Measurements from ENCODE around the gene KLHL8. TPM values are rescaled to one million over a fixed set of nuclear protein-coding genes. Genes with fewer than 3 reads are reported as not detected.

KLHL8 gene
- total and polyA plus RNA-seq, 2 donors (not counting 3 experiments of a cell fraction or from before 2014, with no cell fraction given): 1.7 to 9.0 TPM

GRCh38 chr4:87141428-87141827 lies 79.0 kb downstream of the KLHL8 start:
- FAIRE-seq (no peak), DNase-seq (ENCODE audit: low read depth, low spot score) (no peak)
- no peak overlapping the region for H3K27ac ChIP-seq (ENCODE audit: insufficient read depth, low read depth, low read length)
- peaks cover 9 to 10% of the 10 kb centered on the region in 2 experiments for H3K36me3 ChIP-seq (ENCODE audit: control insufficient read depth in 2 of 2, extremely low read depth in 1 of 2, insufficient read depth in 2 of 2, low read length in 2 of 2)
- H3K9me1 ChIP-seq (replicated peaks; ENCODE audit: control insufficient read depth, extremely low read depth, insufficient read depth, low read length): no peaks in the 10 kb centered on the region
- no peaks in the 10 kb centered on the region for H3K27me3 ChIP-seq (ENCODE audit: control insufficient read depth in 2 of 2, insufficient read depth in 2 of 2, low read length in 2 of 2)
- no peaks in the 10 kb centered on the region for H3K9me3 ChIP-seq (replicated peaks; ENCODE audit: control insufficient read depth, insufficient read depth, low read length)
- no peak overlapping the region for H3K4me2 ChIP-seq (ENCODE audit: insufficient read depth, low read length)
- H3K9ac ChIP-seq (replicated peaks; ENCODE audit: extremely low read depth, insufficient read depth, low read length): no peak overlapping the region
- POLR2A ChIA-PET: no interaction called here
- intact Hi-C loops (cut with micrococcal nuclease) (no loop called here), dilution Hi-C loops (cut with MboI; ENCODE audit: extremely low pct_ligation_motif_present, low sequenced_read_pairs) (no loop called here)
- H3K4me3 ChIP-seq (replicated peaks in 1 of 3; ENCODE audit: insufficient read depth in 1 of 3, low read depth in 1 of 3, low read length in 3 of 3): no peak overlapping the region
- no peaks in the 10 kb centered on the region for H3K79me2 ChIP-seq (ENCODE audit: control insufficient read depth, insufficient read depth, low read length)
- BruUV-seq (replicated peaks): no TSS peak
- no peaks in the 10 kb centered on the region for H4K20me1 ChIP-seq (replicated peaks; ENCODE audit: control insufficient read depth, extremely low read depth, insufficient read depth, low read length)
- no peaks in the 10 kb centered on the region for H3K4me1 ChIP-seq (ENCODE audit: control insufficient read depth, extremely low read depth, insufficient read depth, low read length)
- CTCF ChIA-PET: interaction anchor here (1.2 to 1.3 kb wide), 2 partner anchors 9 to 219 kb away, joined by 4 to 8 read pairs; no protein-coding TSS in a partner anchor
- no peak overlapping the region for H2AFZ ChIP-seq (ENCODE audit: low read depth, low read length)
- no peak for TF ChIP-seq MYC (IDR thresholded peaks at IDR 0.05; ENCODE audit: low read depth, low read length)
- TF ChIP-seq POLR2AphosphoS5 (IDR thresholded peaks at IDR 0.05; ENCODE audit: insufficient read depth, low read depth, low read length): no peak
- no peak for TF ChIP-seq GATA2 (IDR thresholded peaks at IDR 0.05; ENCODE audit: insufficient read depth, insufficient read length, low read depth, low read length)
- no peak for TF ChIP-seq JUN (IDR thresholded peaks at IDR 0.05; ENCODE audit: borderline replicate concordance, insufficient read depth, insufficient read length, low read depth)
- no peak for TF ChIP-seq FOS (IDR thresholded peaks at IDR 0.05; ENCODE audit: borderline replicate concordance, insufficient read depth, low read length)
- no peak for TF ChIP-seq MAX (IDR thresholded peaks at IDR 0.05; ENCODE audit: insufficient read depth, insufficient read length)
- TF ChIP-seq CTCF (IDR thresholded peaks at IDR 0.05; ENCODE audit: extremely low read depth in 1 of 2, insufficient read depth in 1 of 2, low read depth in 1 of 2, low read length in 2 of 2): no peak
- TF ChIP-seq POLR2A (IDR thresholded peaks at IDR 0.05; ENCODE audit: low read depth, low read length): no peak
- no peak for TF ChIP-seq EZH2 (IDR thresholded peaks at IDR 0.05; ENCODE audit: borderline replicate concordance, low read depth, low read length, severe bottlenecking)
